Vagina (tissue), 2 donors: ENCODE results near the gene CTBP2. TPM values are rescaled to one million over a fixed set of nuclear protein-coding genes. Genes with fewer than 3 reads are reported as not detected.

Experiments
- DNase-seq, 2 donors: peaks; one replicate each; pipeline ENCODE4 v3.0.0-alpha.2; 2017; ENCODE audit errors: extremely low spot score in 2 of 2
- H3K27ac ChIP-seq: fragments of 200-600 bp; sonication (generic); one replicate; pipeline ENCODE4 v1.5.1; 2019
- H3K27me3 ChIP-seq: fragments of 200-600 bp; sonication (generic); one replicate; pipeline ENCODE4 v1.5.1; 2019
- H3K36me3 ChIP-seq, 2 donors: fragments of 200-600 bp; sonication (generic); one replicate each; pipeline ENCODE4 v1.5.1; 2017 to 2019
- H3K4me1 ChIP-seq: fragments of 200-600 bp; sonication (generic); one replicate; pipeline ENCODE4 v1.5.1; 2019
- H3K4me3 ChIP-seq, 2 donors: fragments of 200-600 bp; sonication (generic); 1 replicate in 1 of 2; 2 replicates in 1 of 2; pipeline ENCODE4 v1.5.1; 2016 to 2019
- H3K9me3 ChIP-seq: fragments of 200-600 bp; sonication (generic); one replicate; pipeline ENCODE4 v1.5.1; 2019
- CTCF ChIP-seq, 3 experiments: fragments of 450-650 bp in 2 of 3; fragments of 200-600 bp in 1 of 3; sonication (generic) in 1 of 3; IDR thresholded peaks; one replicate each; pipeline ENCODE4 v1.5.1; 2017 to 2019; ENCODE audit warnings: antibody characterized with exemption in 3 of 3, mild to moderate bottlenecking in 2 of 3, moderate library complexity in 2 of 3
- POLR2A ChIP-seq, 2 donors: fragments of 450-650 bp; IDR thresholded peaks; one replicate each; pipeline ENCODE4 v1.6.1; 2017; ENCODE audit warnings: antibody characterized with exemption in 2 of 2, mild to moderate bottlenecking in 2 of 2, moderate library complexity in 2 of 2
- POLR2AphosphoS5 ChIP-seq, 2 donors: sonication (generic); formaldehyde crosslinking; IDR thresholded peaks; one replicate each; pipeline ENCODE4 v1.9.0; 2017; ENCODE audit warnings: antibody characterized with exemption in 2 of 2, mild to moderate bottlenecking in 2 of 2, low read depth in 1 of 2; ENCODE audit not compliant: insufficient read depth in 1 of 2
- intact Hi-C: fragments of 100-400 bp; cut with DNase I; formaldehyde crosslinking; loops from one replicate; pipeline ENCODE4 v1.15.1; 2023
- microRNA-seq: library from miRNA; unstranded; fragments of <30 nt; microRNA quantifications from one replicate; pipeline ENCODE4, GENCODE V29; 2017; ENCODE audit warnings: borderline number of aligned reads, borderline replicate concordance
- small RNA-seq: library from RNA; depleted of rRNA; stranded (forward); fragments of <200 nt; gene quantifications from one replicate; pipeline ENCODE3, GENCODE V24; 2016
- total RNA-seq: library from RNA; depleted of rRNA; stranded (reverse); fragments of >200 nt; gene quantifications from one replicate; pipeline ENCODE4 v1.2.3, GENCODE V29; 2016

Gene CTBP2
- total RNA-seq, 1 donor from 2014 or later: 74.4 TPM

- intact Hi-C loops: no loop called here
- no peaks in the 10 kb centered on the region for H3K36me3 ChIP-seq
- DNase-seq: no peak
- no peak for TF ChIP-seq CTCF (IDR thresholded peaks at IDR 0.05)
- no peak for TF ChIP-seq POLR2A (IDR thresholded peaks at IDR 0.05)
- no peak for TF ChIP-seq POLR2AphosphoS5 (IDR thresholded peaks at IDR 0.05; ENCODE audit: insufficient read depth in 1 of 2, low read depth in 1 of 2)
- H3K4me3 ChIP-seq: no peak within 1 kb of the TSS
- H3K4me1 ChIP-seq: peaks cover 74% of the 10 kb centered on the region
- no peaks in the 10 kb centered on the region for H3K27me3 ChIP-seq
- peak within 1 kb of the TSS; percentile 76 for H3K27ac ChIP-seq
- no peaks in the 10 kb centered on the region for H3K9me3 ChIP-seq
Observed at GRCh38 chr10:124941823-124942222, 218.5 kb downstream of the CTBP2 start, which contains the start of gene ZRANB1. TSS of gene ZRANB1 (plus strand) at chr10:124942123. CDS start at chr10:124942494, 371 bp downstream.

GRCh38 chr10:124939290-124939689, 221.1 kb downstream of the CTBP2 start:
- Histone ChIP-seq H3K27ac (no peak overlapping the region), H3K27me3 (no peaks in the 10 kb centered on the region), H3K4me3 (no peak overlapping the region), H3K9me3 (no peaks in the 10 kb centered on the region), H3K36me3 (no peaks in the 10 kb centered on the region), H3K4me1 (peaks cover 58% of the 10 kb centered on the region)
- no peak for DNase-seq
- intact Hi-C loops: no loop called here
- no peak for TF ChIP-seq CTCF (IDR thresholded peaks at IDR 0.05)
- no peak for TF ChIP-seq POLR2A (IDR thresholded peaks at IDR 0.05)
- TF ChIP-seq POLR2AphosphoS5 (IDR thresholded peaks at IDR 0.05; ENCODE audit: insufficient read depth in 1 of 2, low read depth in 1 of 2): no peak

- Histone ChIP-seq H3K27me3 (no peaks in the 10 kb centered on the region), H3K4me1 (peaks cover 38% of the 10 kb centered on the region), H3K36me3 (no peaks in the 10 kb centered on the region), H3K27ac (no peak overlapping the region), H3K4me3 (no peak overlapping the region), H3K9me3 (no peaks in the 10 kb centered on the region)
- TF ChIP-seq CTCF (IDR thresholded peaks at IDR 0.05) (no peak), POLR2AphosphoS5 (IDR thresholded peaks at IDR 0.05; ENCODE audit: insufficient read depth in 1 of 2, low read depth in 1 of 2) (no peak), POLR2A (IDR thresholded peaks at IDR 0.05) (no peak)
- intact Hi-C loops: no loop called here
- DNase-seq: no peak
Observed at GRCh38 chr10:124936813-124937212, 223.6 kb downstream of the CTBP2 start.

- Histone ChIP-seq H3K36me3 (no peaks in the 10 kb centered on the region), H3K4me3 (no peak overlapping the region), H3K27me3 (no peaks in the 10 kb centered on the region), H3K9me3 (no peaks in the 10 kb centered on the region), H3K4me1 (peaks cover 31% of the 10 kb centered on the region), H3K27ac (no peak overlapping the region)
- intact Hi-C loops: no loop called here
- TF ChIP-seq CTCF (IDR thresholded peaks at IDR 0.05) (no peak), POLR2A (IDR thresholded peaks at IDR 0.05) (no peak), POLR2AphosphoS5 (IDR thresholded peaks at IDR 0.05; ENCODE audit: insufficient read depth in 1 of 2, low read depth in 1 of 2) (no peak)
- DNase-seq: no peak
Observed at GRCh38 chr10:124935946-124936345, 224.4 kb downstream of the CTBP2 start.

Small RNAs within 50 kb of the gene (microRNA-seq; reads per million reads assigned to microRNA genes)
- gene MIR4296: not detected

Small RNAs within 50 kb of the gene (small RNA-seq; reads per million reads assigned to genes)
- gene MIR4296 (not detected), gene MRPS21P6 (not detected)

Other genes with a start within 250 kb of the CTBP2 start
- 23.8 TPM for gene ZRANB1, start 218.4 kb downstream of the CTBP2 start, total RNA-seq